H1 (cell line): ENCODE data around the gene NOS1AP. TPM values are rescaled to one million over a fixed set of nuclear protein-coding genes. Genes with fewer than 3 reads are reported as not detected.

Source experiments
- CTCF ChIA-PET: fragments of 300-600 bp; sonication (Branson Sonifier 250); formaldehyde crosslinking; loops from one replicate; lab custom pipeline; 2021; ENCODE audit not compliant: partially characterized antibody; lab: Charles Lee
- POLR2A ChIA-PET: fragments of 300-600 bp; sonication (Branson Sonifier 250); formaldehyde crosslinking; loops from one replicate; lab custom pipeline; 2021; ENCODE audit warnings: inconsistent platforms; ENCODE audit not compliant: partially characterized antibody; lab: Charles Lee
- DNase-seq, 2 experiments: peaks; one replicate each; pipeline versions ENCODE4 v3.0.0 to v3.0.0-alpha.2; 2010 to 2022; ENCODE audit warnings: low spot score in 2 of 2, low read depth in 1 of 2, mixed read lengths in 1 of 2
- FAIRE-seq: peaks from 2 replicates; lab custom pipeline; 2011; peaks lifted over from hg19 to GRCh38; lab: Jason Lieb, UNC
- H2AFZ ChIP-seq: 2 replicates; pipeline ENCODE4 v1.8.1; 2012; ENCODE audit warnings: low read length, inconsistent platforms
- H2AK5ac ChIP-seq: 2 replicates; pipeline ENCODE4 v1.6.1; 2013; ENCODE audit warnings: low read depth, low read length
- H2BK120ac ChIP-seq: replicated peaks from 2 replicates; pipeline ENCODE3; 2013; ENCODE audit warnings: low read depth, low read length, inconsistent platforms
- H2BK12ac ChIP-seq: 2 replicates; pipeline ENCODE4 v1.6.1; 2013; ENCODE audit warnings: low read depth, low read length
- H2BK15ac ChIP-seq: 2 replicates; pipeline ENCODE4 v1.6.1; 2013; ENCODE audit warnings: low read length
- H2BK20ac ChIP-seq: 2 replicates; pipeline ENCODE4 v1.6.1; 2013; ENCODE audit warnings: low read length
- H2BK5ac ChIP-seq: 2 replicates; pipeline ENCODE4 v1.6.1; 2013; ENCODE audit warnings: low read depth, low read length
- H3K14ac ChIP-seq: 2 replicates; pipeline ENCODE4 v1.6.1; 2013; ENCODE audit warnings: inconsistent platforms; ENCODE audit not compliant: insufficient read length
- H3K18ac ChIP-seq: 2 replicates; pipeline ENCODE4 v1.6.1; 2013; ENCODE audit warnings: low read length; ENCODE audit errors: extremely low read depth
- H3K23ac ChIP-seq: 2 replicates; pipeline ENCODE4 v1.6.1; 2013; ENCODE audit warnings: inconsistent platforms; ENCODE audit not compliant: insufficient read length
- H3K23me2 ChIP-seq: 2 replicates; pipeline ENCODE4 v1.6.1; 2013; ENCODE audit warnings: low read depth, low read length
- H3K27ac ChIP-seq: 2 replicates; pipeline ENCODE4 v1.6.1; 2011; ENCODE audit warnings: low read depth, low read length, inconsistent platforms
- H3K27me3 ChIP-seq, 4 experiments: replicated peaks in 1 of 4; 1 replicate in 1 of 4; 2 replicates in 3 of 4; pipeline versions ENCODE4 v1.6.1 to v1.8.1; 2011 to 2013; ENCODE audit warnings: low read length in 3 of 4, mild to moderate bottlenecking in 3 of 4, inconsistent platforms in 2 of 4, mixed read lengths in 2 of 4, moderate library complexity in 1 of 4; ENCODE audit not compliant: control insufficient read depth in 3 of 4, insufficient read depth in 3 of 4; ENCODE audit errors: extremely low read depth in 1 of 4
- H3K36me3 ChIP-seq, 4 experiments: 2 replicates each; pipeline versions ENCODE4 v1.6.1 to v1.8.1; 2011 to 2013; ENCODE audit warnings: mild to moderate bottlenecking in 4 of 4, low read length in 3 of 4, moderate library complexity in 2 of 4, control low read depth in 1 of 4, inconsistent platforms in 1 of 4; ENCODE audit not compliant: insufficient read depth in 4 of 4, control insufficient read depth in 2 of 4
- H3K4ac ChIP-seq: replicated peaks from 2 replicates; pipeline ENCODE3; 2013; ENCODE audit warnings: low read length, low read depth, mixed read lengths, inconsistent platforms; ENCODE audit not compliant: insufficient read length
- H3K4me1 ChIP-seq, 4 experiments: replicated peaks in 1 of 4; 1 replicate in 1 of 4; 2 replicates in 3 of 4; pipeline versions ENCODE4 v1.6.1 to v1.8.1; 2011 to 2013; ENCODE audit warnings: low read length in 3 of 4, inconsistent platforms in 2 of 4, mixed read lengths in 1 of 4; ENCODE audit not compliant: insufficient read depth in 4 of 4, control insufficient read depth in 3 of 4
- H3K4me2 ChIP-seq, 2 experiments: 2 replicates each; pipeline versions ENCODE4 v1.6.1 to v1.8.1; 2011 to 2013; ENCODE audit warnings: low read depth in 2 of 2, low read length in 2 of 2, control low read depth in 1 of 2, inconsistent platforms in 1 of 2, mild to moderate bottlenecking in 1 of 2; ENCODE audit not compliant: insufficient read depth in 1 of 2
- H3K4me3 ChIP-seq, 4 experiments: fragments of 200-600, 300-600 bp in 1 of 4; sonication (generic), shearing (Covaris generic), sonication (Bioruptor Twin) in 1 of 4; 2 replicates each; pipeline versions ENCODE4 v1.5.1 to v1.8.1; 2011 to 2016; ENCODE audit warnings: low read length in 4 of 4, low read depth in 3 of 4, control low read depth in 2 of 4, inconsistent platforms in 2 of 4, mild to moderate bottlenecking in 2 of 4, mixed read lengths in 1 of 4, moderate library complexity in 1 of 4; ENCODE audit not compliant: insufficient read depth in 2 of 4; ENCODE audit errors: extremely low read depth in 1 of 4
- H3K56ac ChIP-seq: replicated peaks from 2 replicates; pipeline ENCODE3; 2013; ENCODE audit warnings: low read depth, mild to moderate bottlenecking, mixed read lengths, low read length, inconsistent platforms; ENCODE audit not compliant: insufficient read length
- H3K79me1 ChIP-seq: 2 replicates; pipeline ENCODE4 v1.6.1; 2013; ENCODE audit warnings: low read depth, low read length, control low read depth
- H3K79me2 ChIP-seq, 2 experiments: 2 replicates each; pipeline versions ENCODE4 v1.6.1 to v1.8.1; 2012 to 2013; ENCODE audit warnings: low read length in 2 of 2, mild to moderate bottlenecking in 2 of 2, inconsistent platforms in 1 of 2; ENCODE audit not compliant: insufficient read depth in 2 of 2, control insufficient read depth in 1 of 2
- H3K9ac ChIP-seq, 4 experiments: replicated peaks in 1 of 4; 1 replicate in 1 of 4; 2 replicates in 3 of 4; pipeline versions ENCODE4 v1.6.1 to v1.8.1; 2011 to 2013; ENCODE audit warnings: low read depth in 3 of 4, low read length in 3 of 4, control low read depth in 2 of 4, mild to moderate bottlenecking in 2 of 4, moderate library complexity in 2 of 4, inconsistent platforms in 1 of 4; ENCODE audit errors: extremely low read depth in 1 of 4
- H3K9me3 ChIP-seq, 2 experiments: 2 replicates each; pipeline versions ENCODE4 v1.6.1 to v1.8.1; 2012 to 2013; ENCODE audit warnings: mild to moderate bottlenecking in 2 of 2, moderate library complexity in 2 of 2, control low read depth in 1 of 2, inconsistent platforms in 1 of 2, low read depth in 1 of 2, low read length in 1 of 2, mixed read lengths in 1 of 2; ENCODE audit not compliant: insufficient read depth in 2 of 2
- H4K20me1 ChIP-seq, 2 experiments: replicated peaks in 1 of 2; 2 replicates each; pipeline versions ENCODE3 to v1.8.1; 2011 to 2013; ENCODE audit warnings: inconsistent platforms in 2 of 2, low read length in 2 of 2, mild to moderate bottlenecking in 1 of 2; ENCODE audit not compliant: insufficient read depth in 2 of 2, control insufficient read depth in 1 of 2
- H4K5ac ChIP-seq: 2 replicates; pipeline ENCODE4 v1.6.1; 2013; ENCODE audit warnings: low read length, low read depth, mixed read lengths, inconsistent platforms; ENCODE audit not compliant: insufficient read length
- H4K8ac ChIP-seq: 2 replicates; pipeline ENCODE4 v1.8.0; 2013; ENCODE audit warnings: mild to moderate bottlenecking, moderate library complexity, low read length, inconsistent platforms; ENCODE audit not compliant: insufficient read depth; ENCODE audit errors: extremely low read depth
- H4K91ac ChIP-seq: replicated peaks from 2 replicates; pipeline ENCODE3; 2013; ENCODE audit warnings: low read length, mixed read lengths, inconsistent platforms; ENCODE audit not compliant: insufficient read length
- ATF2 ChIP-seq: IDR thresholded peaks from 2 replicates; pipeline ENCODE4 v1.6.1; 2012; ENCODE audit warnings: low read length, inconsistent platforms
- CTCF ChIP-seq, 3 experiments: IDR thresholded peaks; 1 replicate in 2 of 3; 2 replicates in 1 of 3; pipeline versions ENCODE4 v1.5.1 to v1.6.1; 2011; ENCODE audit warnings: low read length in 3 of 3, mild to moderate bottlenecking in 3 of 3, inconsistent platforms in 2 of 3, low read depth in 1 of 3, moderate library complexity in 1 of 3; ENCODE audit not compliant: insufficient read depth in 1 of 3; ENCODE audit errors: control extremely low read depth in 1 of 3
- GTF2F1 ChIP-seq: IDR thresholded peaks from 2 replicates; pipeline ENCODE4 v1.6.1; 2012; ENCODE audit warnings: low read depth, low read length, improper control_type of control experiment, borderline replicate concordance
- RAD21 ChIP-seq, 2 experiments: IDR thresholded peaks in 1 of 2; conservative IDR thresholded peaks in 1 of 2; 2 replicates each; pipeline ENCODE4 v1.6.1; 2011; ENCODE audit warnings: low read depth in 2 of 2, low read length in 2 of 2, improper control_type of control experiment in 1 of 2, inconsistent platforms in 1 of 2, mild to moderate bottlenecking in 1 of 2, moderate library complexity in 1 of 2
- RBBP5 ChIP-seq: IDR thresholded peaks from 2 replicates; pipeline ENCODE4 v1.7.1; 2012; ENCODE audit warnings: low read depth, mild to moderate bottlenecking, inconsistent platforms, low read length, moderate library complexity, borderline replicate concordance
- RFX5 ChIP-seq: IDR thresholded peaks from 2 replicates; pipeline ENCODE4 v1.6.1; 2011; ENCODE audit warnings: low read depth, low read length, improper control_type of control experiment, borderline replicate concordance
- USF2 ChIP-seq: IDR thresholded peaks from 2 replicates; pipeline ENCODE4 v1.6.1; 2011; ENCODE audit warnings: low read length, improper control_type of control experiment
- WGBS, 2 experiments: shearing (Covaris generic) in 1 of 2; methylation state at CpG; one replicate each; pipeline versions ENCODE4 v1.1.6 to v1.1.7; 2013 to 2015; ENCODE audit warnings: low lambda C conversion rate in 2 of 2, mixed read lengths in 2 of 2, inconsistent platforms in 1 of 2, low coverage in 1 of 2, missing lambda C conversion rate in 1 of 2; ENCODE audit not compliant: insufficient replicate concordance in 2 of 2, insufficient coverage in 1 of 2, insufficient read length in 1 of 2; ENCODE audit errors: extremely low coverage in 1 of 2, missing lambda C conversion rate in 1 of 2; 5-methylcytosine and 5-hydroxymethylcytosine counted together
- polyA plus RNA-seq, 7 experiments: library from polyadenylated mRNA; depleted of rRNA in 3 of 7; stranded (reverse) in 5 of 7; unstranded in 2 of 7; fragments of >200 nt in 5 of 7; fragments of 200-250 nt in 2 of 7; gene quantifications; 1 replicate in 5 of 7; 2 replicates in 1 of 7; 4 replicates in 1 of 7; pipeline versions ENCODE4 v1.2.1 to v1.2.3, GENCODE V29; 2011 to 2013; ENCODE audit warnings: missing spikeins in 2 of 7, mixed read lengths in 2 of 7
- total RNA-seq: library from RNA; stranded (reverse); fragmentation: NEBNext Ultra II Directional; extraction: Animal tissue kit (Norgen Biotek cat#: 25700); gene quantifications from 2 replicates; pipeline ENCODE4 v1.2.1, GENCODE V29; 2021

The NOS1AP gene
- total and polyA plus RNA-seq, 2 of the 8 experiments (the other 6 are each of a cell fraction or from before 2014, with no cell fraction given): 2.4 to 12.1 TPM

- Histone ChIP-seq H3K23me2 (no peaks in the 10 kb centered on the region), H2AFZ (no peak overlapping the region), H3K4me2 (no peak overlapping the region), H3K27me3 (no peaks in the 10 kb centered on the region), H3K23ac (no peak overlapping the region), H2BK120ac (no peak overlapping the region), H4K91ac (no peak overlapping the region), H2AK5ac (no peak overlapping the region), H4K5ac (no peak overlapping the region), H3K79me2 (peaks cover 0 to 26% of the 10 kb centered on the region in 2 experiments; a peak in 2 of 4 replicates), H3K4me1 (peaks cover 0 to 21% (median 12%) of the 10 kb centered on the region in 4 experiments; a peak in 6 of 7 replicates), H3K18ac (no peak overlapping the region), H3K27ac (no peak overlapping the region), H2BK5ac (no peak overlapping the region), H2BK20ac (no peak overlapping the region), H3K14ac (no peak overlapping the region), H3K9me3 (no peaks in the 10 kb centered on the region), H2BK12ac (no peak overlapping the region), H3K4ac (no peak overlapping the region), H3K79me1 (peaks cover 2% of the 10 kb centered on the region; the same call in 1 of the 2 replicates), H4K20me1 (peaks cover 2 to 4% of the 10 kb centered on the region in 2 experiments), H2BK15ac (no peak overlapping the region), H3K56ac (no peak overlapping the region), H4K8ac (no peak overlapping the region), H3K36me3 (no peaks in the 10 kb centered on the region; a peak in 1 of 8 replicates), H3K4me3 (no peak overlapping the region), H3K9ac (no peak overlapping the region)
- 80% methylated on average over 4 of the region's 4 CpGs; no CpG with 5 or more reads in 1 of the 2 experiments for WGBS, 2 experiments
- ChIA-PET CTCF (interaction anchor here (0.8 to 1.2 kb wide), 5 partner anchors 11 to 178 kb away, joined by 3 to 4 read pairs (median 3); no protein-coding TSS in a partner anchor), POLR2A (interaction anchor here (0.5 to 1.5 kb wide), 3 partner anchors 12 to 160 kb away, joined by 3 to 4 read pairs (median 3); no protein-coding TSS in a partner anchor)
- DNase-seq: no peak
- no peak for FAIRE-seq
- TF ChIP-seq RFX5 (no peak), USF2 (no peak), ATF2 (no peak), RAD21 (IDR thresholded peaks at IDR 0.05 in 1 of 2, conservative IDR thresholded peaks at IDR 0.05 in 1 of 2; ENCODE audit: low read depth in 2 of 2, low read length in 2 of 2) (no peak), CTCF (IDR thresholded peaks at IDR 0.05; ENCODE audit: control extremely low read depth in 1 of 3, insufficient read depth in 1 of 3, low read depth in 1 of 3, low read length in 3 of 3) (no peak), RBBP5 (no peak), GTF2F1 (no peak)
These were observed 109.6 kb downstream of the NOS1AP start for GRCh38 chr1:162179121-162179520.
